Testis (tissue), 5 donors: ENCODE results near the gene TMEM273. TPM values are rescaled to one million over a fixed set of nuclear protein-coding genes. Genes with fewer than 3 reads are reported as not detected.

Experiments
- DNase-seq: peaks from one replicate; pipeline ENCODE4 v3.0.0-alpha.2; 2019
- H3K27ac ChIP-seq, 2 donors: fragments of 200-600 bp; sonication (generic); one replicate each; pipeline ENCODE4 v1.5.1; 2019
- H3K27me3 ChIP-seq: fragments of 200-600 bp; sonication (generic); one replicate; pipeline ENCODE4 v1.5.1; 2019
- H3K36me3 ChIP-seq: fragments of 200-600 bp; sonication (generic); one replicate; pipeline ENCODE4 v1.5.1; 2017; ENCODE audit warnings: low read depth; ENCODE audit errors: missing control alignments
- H3K4me1 ChIP-seq: fragments of 200-600 bp; sonication (generic); one replicate; pipeline ENCODE4 v1.5.1; 2019
- H3K4me3 ChIP-seq, 2 donors: fragments of 200-600 bp; sonication (generic); one replicate each; pipeline ENCODE4 v1.5.1; 2017 to 2019
- H3K9me3 ChIP-seq: fragments of 200-600 bp; sonication (generic); one replicate; pipeline ENCODE4 v1.5.1; 2017
- POLR2A ChIP-seq: fragments of 450-650 bp; IDR thresholded peaks from one replicate; pipeline ENCODE4 v1.6.1; 2017; ENCODE audit warnings: antibody characterized with exemption, mild to moderate bottlenecking, moderate library complexity
- WGBS, 2 donors: methylation state at CpG; one replicate each; pipeline ENCODE4 v1.1.5; 2018; 5-methylcytosine and 5-hydroxymethylcytosine counted together
- intact Hi-C: fragments of 100-400 bp; cut with DNase I; formaldehyde crosslinking; loops from one replicate; pipeline ENCODE4 v1.15.1; 2023; ENCODE audit warnings: low total_unique reads
- long read RNA-seq, 2 donors: transcript quantifications; one replicate each; lab custom pipeline, GENCODE V29; 2026
- polyA plus RNA-seq: library from polyadenylated mRNA; stranded (reverse); fragments of 350-450 nt; fragmentation: Illumina TruSeq; extraction: RNeasy Lipid Tissue Mini Kit (QIAGEN cat#74804); gene quantifications from one replicate; pipeline ENCODE4 v1.2.3, GENCODE V29; 2014; ENCODE audit warnings: low read depth, low replicate concordance; ENCODE audit not compliant: insufficient read depth
- total RNA-seq, 2 donors: library from RNA; depleted of rRNA; stranded (reverse); fragments of >200 nt; gene quantifications; one replicate each; pipeline ENCODE4 v1.2.3, GENCODE V29; 2016
- TF ChIP-seq, protein P1 (sequence below), 3 experiments: fragments of 450-650 bp in 2 of 3; fragments of 200-600 bp in 1 of 3; sonication (generic) in 1 of 3; IDR thresholded peaks; one replicate each; pipeline ENCODE4 v1.5.1; 2016 to 2019; ENCODE audit warnings: antibody characterized with exemption in 3 of 3, mild to moderate bottlenecking in 2 of 3, moderate library complexity in 1 of 3

The TMEM273 gene
- 1 to 10 TPM; 4.5 to 5.3 TPM for total RNA-seq
- polyA plus RNA-seq, result 8.2 TPM
- long read RNA-seq, donor 1, result 0 reads
- long read RNA-seq, donor 2, partial matches to known transcripts, result 0 of 1 reads
- long read RNA-seq, donor 2, other reads (novel, unspliced or antisense), result 0 of 1 reads

GRCh38 chr10:49187950-49188761, at the start of gene TMEM273:
Gene TMEM273, minus strand, starts transcription at chr10:49188391. Its CDS starts 55 bp downstream, at chr10:49188336.
- Histone ChIP-seq H3K36me3 (no peaks in the 10 kb centered on the region), H3K4me3 (no peak within 1 kb of the TSS), H3K4me1 (no peaks in the 10 kb centered on the region), H3K9me3 (no peaks in the 10 kb centered on the region), H3K27me3 (no peaks in the 10 kb centered on the region), H3K27ac (peak within 1 kb of the TSS in 1 of 2 donors; percentile 43)
- no peak for TF ChIP-seq POLR2A
- TF ChIP-seq, protein P1, sequence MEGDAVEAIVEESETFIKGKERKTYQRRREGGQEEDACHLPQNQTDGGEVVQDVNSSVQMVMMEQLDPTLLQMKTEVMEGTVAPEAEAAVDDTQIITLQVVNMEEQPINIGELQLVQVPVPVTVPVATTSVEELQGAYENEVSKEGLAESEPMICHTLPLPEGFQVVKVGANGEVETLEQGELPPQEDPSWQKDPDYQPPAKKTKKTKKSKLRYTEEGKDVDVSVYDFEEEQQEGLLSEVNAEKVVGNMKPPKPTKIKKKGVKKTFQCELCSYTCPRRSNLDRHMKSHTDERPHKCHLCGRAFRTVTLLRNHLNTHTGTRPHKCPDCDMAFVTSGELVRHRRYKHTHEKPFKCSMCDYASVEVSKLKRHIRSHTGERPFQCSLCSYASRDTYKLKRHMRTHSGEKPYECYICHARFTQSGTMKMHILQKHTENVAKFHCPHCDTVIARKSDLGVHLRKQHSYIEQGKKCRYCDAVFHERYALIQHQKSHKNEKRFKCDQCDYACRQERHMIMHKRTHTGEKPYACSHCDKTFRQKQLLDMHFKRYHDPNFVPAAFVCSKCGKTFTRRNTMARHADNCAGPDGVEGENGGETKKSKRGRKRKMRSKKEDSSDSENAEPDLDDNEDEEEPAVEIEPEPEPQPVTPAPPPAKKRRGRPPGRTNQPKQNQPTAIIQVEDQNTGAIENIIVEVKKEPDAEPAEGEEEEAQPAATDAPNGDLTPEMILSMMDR (IDR thresholded peaks at IDR 0.05), result no peak
- DNase-seq, result peak; percentile 46
- intact Hi-C loops, result no loop called here
- 50% methylated on average over 7 to 9 of the region's 9 CpGs for WGBS, 2 donors

- Histone ChIP-seq H3K27ac (no peak overlapping the region), H3K27me3 (no peaks in the 10 kb centered on the region), H3K9me3 (no peaks in the 10 kb centered on the region), H3K36me3 (no peaks in the 10 kb centered on the region), H3K4me1 (no peaks in the 10 kb centered on the region), H3K4me3 (no peak overlapping the region)
- intact Hi-C loops, result no loop called here
- no peak for DNase-seq
- WGBS, 2 donors, result 91% methylated on average over 1 of the region's 1 CpG; no CpG with 5 or more reads in 1 of the 2 donors
- TF ChIP-seq, protein P1 (IDR thresholded peaks at IDR 0.05), result no peak
- no peak for TF ChIP-seq POLR2A
Measured at GRCh38 chr10:49237985-49238384, 49.8 kb upstream of the TMEM273 start.

DNA sequence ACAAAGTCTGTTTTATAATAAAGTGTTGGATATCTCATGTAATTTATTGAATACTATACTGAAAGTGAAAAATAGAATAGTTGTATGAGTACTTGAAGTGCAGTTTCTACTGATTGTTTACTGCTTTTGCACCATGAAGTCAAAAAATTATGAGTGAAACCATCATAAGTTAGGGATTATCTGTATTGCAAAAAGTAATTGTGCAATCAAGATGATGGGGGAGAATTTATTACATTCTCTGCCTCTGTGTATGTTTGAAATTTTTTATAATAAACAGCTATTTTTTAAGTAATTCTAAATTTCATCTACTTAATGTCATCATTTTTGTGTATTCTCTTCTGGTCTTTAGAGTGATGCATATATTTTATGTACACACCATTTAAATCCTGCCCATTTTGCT, 47.2 kb upstream of the TMEM273 start:
- TF ChIP-seq, protein P1 (IDR thresholded peaks at IDR 0.05), result no peak
- no peak for DNase-seq
- no peak overlapping the region for H3K27ac ChIP-seq
- intact Hi-C loops, result no loop called here
- no peaks in the 10 kb centered on the region for H3K36me3 ChIP-seq
- no peak overlapping the region for H3K4me3 ChIP-seq
- H3K9me3 ChIP-seq, result no peaks in the 10 kb centered on the region
- no peaks in the 10 kb centered on the region for H3K4me1 ChIP-seq
- no peaks in the 10 kb centered on the region for H3K27me3 ChIP-seq

GRCh38 chr10:49231086-49231820, 43.1 kb upstream of the TMEM273 start:
- WGBS, 2 donors, result 65 to 72% methylated on average over 5 of the region's 5 CpGs
- intact Hi-C loops, result no loop called here
- no peak for DNase-seq
- H3K27ac ChIP-seq, result no peak overlapping the region
- no peaks in the 10 kb centered on the region for H3K9me3 ChIP-seq
- no peaks in the 10 kb centered on the region for H3K4me1 ChIP-seq
- H3K4me3 ChIP-seq, result no peak overlapping the region
- TF ChIP-seq POLR2A, result no peak
- TF ChIP-seq, protein P1 (IDR thresholded peaks at IDR 0.05), result no peak
- no peaks in the 10 kb centered on the region for H3K27me3 ChIP-seq
- H3K36me3 ChIP-seq, result no peaks in the 10 kb centered on the region
